Measurements from ENCODE around the gene BBX.

DNA sequence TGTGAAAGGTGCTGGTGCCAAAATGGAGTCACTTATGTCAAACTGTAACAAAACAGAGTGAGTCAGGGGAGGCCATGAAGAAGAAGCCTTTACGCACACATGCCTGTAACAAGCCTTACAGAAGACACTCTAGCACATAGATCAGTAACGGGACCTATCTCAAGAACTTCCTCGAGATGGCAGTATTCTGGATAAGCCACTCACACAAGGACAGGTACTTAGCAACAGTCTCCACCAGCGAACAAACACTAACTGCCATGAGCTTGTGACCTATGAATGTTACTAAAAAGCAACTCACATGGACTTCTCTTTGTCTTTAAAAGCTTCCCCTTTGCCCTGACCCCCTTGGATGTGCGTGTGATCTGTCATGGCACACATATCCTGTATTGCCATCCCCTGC lies 332.9 kb downstream of the BBX start:
- TF ChIP-seq CTCF (conservative IDR thresholded peaks at IDR 0.05 in 1 of 2, IDR thresholded peaks at IDR 0.05 in 1 of 2; ENCODE audit: extremely low read depth in 1 of 2, insufficient read depth in 1 of 2, low read depth in 1 of 2, low read length in 2 of 2): no peak
- no peak for TF ChIP-seq EZH2 (IDR thresholded peaks at IDR 0.05; ENCODE audit: borderline replicate concordance, low read length)

Measured in mammary epithelial cell (primary cell).